NCI-H2081 (cell line): Measurements from ENCODE around the gene TMEM254.
A peak's percentile ranks its signal among the peaks of the same experiment; 100 is the strongest.
"Not testable (repeated sequence)": the region's sequence is repeated elsewhere in the genome, so short reads cannot be mapped to it uniquely, and the experiment has no call there.

ENCODE experiments used
- DNase-seq, 2 experiments: peaks; one replicate each; lab custom pipeline; 2025; lab: John Stamatoyannopoulos, UW

The TMEM254 gene

GRCh38 chr10:80078448-80079311 lies at the start of gene TMEM254:
Gene TMEM254, plus strand, starts transcription at chr10:80078665. Its CDS starts 35 bp downstream, at chr10:80078700.
- DNase-seq: peak; percentile 70 to 81

GRCh38 chr10:80029205-80029604 lies 49.3 kb upstream of the TMEM254 start:
- DNase-seq: peak in 1 of 2 experiments; percentile 3

GRCh38 chr10:80029865-80030264 lies 48.6 kb upstream of the TMEM254 start:
- not testable (repeated sequence) for DNase-seq

GRCh38 chr10:80032503-80032902 lies 46.0 kb upstream of the TMEM254 start:
- no peak for DNase-seq

GRCh38 chr10:80034766-80035165 lies 43.7 kb upstream of the TMEM254 start:
- DNase-seq: not testable (repeated sequence)

- not testable (repeated sequence) for DNase-seq
Measured at GRCh38 chr10:80035430-80035829, 43.0 kb upstream of the TMEM254 start.

- DNase-seq: not testable (repeated sequence)
Measured at GRCh38 chr10:80036921-80037500, 41.5 kb upstream of the TMEM254 start.

- DNase-seq: not testable (repeated sequence)
Measured at GRCh38 chr10:80038226-80038625, 40.2 kb upstream of the TMEM254 start.

GRCh38 chr10:80041162-80041561 lies 37.3 kb upstream of the TMEM254 start:
- DNase-seq: no peak

- not testable (repeated sequence) for DNase-seq
Measured at GRCh38 chr10:80044935-80045334, 33.5 kb upstream of the TMEM254 start.

- peak; percentile 21 to 48 for DNase-seq
Measured at GRCh38 chr10:80046629-80047441, 31.6 kb upstream of the TMEM254 start.

- no peak for DNase-seq
Measured at GRCh38 chr10:80050752-80051151, 27.7 kb upstream of the TMEM254 start.

- DNase-seq: no peak
Measured at GRCh38 chr10:80051993-80052392, 26.5 kb upstream of the TMEM254 start.

GRCh38 chr10:80055760-80056159 lies 22.7 kb upstream of the TMEM254 start:
- DNase-seq: no peak

GRCh38 chr10:80057171-80057570 lies 21.3 kb upstream of the TMEM254 start:
- no peak for DNase-seq

GRCh38 chr10:80064120-80064886 lies 14.2 kb upstream of the TMEM254 start:
- no peak for DNase-seq

GRCh38 chr10:80066809-80067208 lies 11.7 kb upstream of the TMEM254 start:
- no peak for DNase-seq

GRCh38 chr10:80067821-80068220 lies 10.6 kb upstream of the TMEM254 start:
- not testable (repeated sequence) for DNase-seq

GRCh38 chr10:80068270-80068669 lies 10.2 kb upstream of the TMEM254 start:
- DNase-seq: no peak

GRCh38 chr10:80070057-80070456 lies 8.4 kb upstream of the TMEM254 start:
- no peak for DNase-seq

- no peak for DNase-seq
Measured at GRCh38 chr10:80072584-80072983, 5.9 kb upstream of the TMEM254 start.

- DNase-seq: no peak
Measured at GRCh38 chr10:80075781-80076180, 2.7 kb upstream of the TMEM254 start.
